ENCODE results near the gene PRSS38.

- TF ChIP-seq CTCF (IDR thresholded peaks at IDR 0.05) (no peak), POLR2A (IDR thresholded peaks at IDR 0.05) (no peak), POLR2AphosphoS5 (IDR thresholded peaks at IDR 0.05) (no peak), EP300 (IDR thresholded peaks at IDR 0.05) (no peak)
Measured at GRCh38 chr1:227844320-227845146, 29.1 kb downstream of the PRSS38 start.
